SU-DHL-6 (cell line): ENCODE data around the gene MTERF4.

Experiments used
- H2AFZ ChIP-seq: fragments of 200-600 bp; sonication (generic); 2 replicates; pipeline ENCODE4 v1.6.1; 2014; ENCODE audit warnings: low read depth, mild to moderate bottlenecking, moderate library complexity, mixed read lengths, antibody characterized with exemption, low read length; ENCODE audit not compliant: severe bottlenecking
- H3F3A ChIP-seq: fragments of 200-600 bp; shearing (Covaris generic); 2 replicates; pipeline ENCODE4 v1.6.0; 2016; ENCODE audit warnings: antibody characterized with exemption, mild to moderate bottlenecking; ENCODE audit not compliant: insufficient read depth
- H3K27ac ChIP-seq: fragments of 200-600 bp; sonication (generic); 2 replicates; pipeline ENCODE4 v1.5.1; 2016; ENCODE audit warnings: low read depth, mild to moderate bottlenecking, low read length, moderate library complexity, mixed read lengths
- H3K27me3 ChIP-seq: fragments of 200-600 bp; sonication (generic), shearing (Covaris generic); 2 replicates; pipeline ENCODE4 v1.6.0; 2014; ENCODE audit warnings: mild to moderate bottlenecking, low read length
- H3K36me3 ChIP-seq: fragments of 200-600 bp; sonication (generic); 2 replicates; pipeline ENCODE4 v1.6.1; 2014; ENCODE audit warnings: mild to moderate bottlenecking, low read length, mixed read lengths
- H3K4me2 ChIP-seq: fragments of 300-600, 200-600 bp; shearing (Covaris generic), sonication (generic); 2 replicates; pipeline ENCODE4 v1.6.0; 2014; ENCODE audit warnings: low read length, low read depth, mild to moderate bottlenecking; ENCODE audit not compliant: poor library complexity, severe bottlenecking
- H3K4me3 ChIP-seq: fragments of 200-600 bp; sonication (generic); 2 replicates; pipeline ENCODE4 v1.5.1; 2014; ENCODE audit warnings: antibody characterized with exemption, low read length, mild to moderate bottlenecking, mixed read lengths; ENCODE audit not compliant: insufficient read depth, poor library complexity, severe bottlenecking
- H3K79me2 ChIP-seq: fragments of 200-600 bp; sonication (generic); 2 replicates; pipeline ENCODE4 v1.6.1; 2014; ENCODE audit warnings: mild to moderate bottlenecking, low read length, moderate library complexity; ENCODE audit not compliant: insufficient read depth
- H3K9ac ChIP-seq: fragments of 200-600 bp; sonication (generic); 2 replicates; pipeline ENCODE4 v1.7.0; 2014; ENCODE audit warnings: mild to moderate bottlenecking, low read length
- H3K9me2 ChIP-seq: fragments of 200-600 bp; sonication (generic); replicated peaks from 2 replicates; pipeline ENCODE4 v1.6.1; 2014; ENCODE audit warnings: low read length; ENCODE audit not compliant: insufficient read depth
- H3K9me3 ChIP-seq: fragments of 200-600 bp; sonication (generic); 2 replicates; pipeline ENCODE4 v1.6.1; 2014; ENCODE audit warnings: low read length, mixed read lengths; ENCODE audit not compliant: insufficient read depth
- H4K20me1 ChIP-seq: fragments of 200-600 bp; sonication (generic); 2 replicates; pipeline ENCODE4 v1.6.1; 2014; ENCODE audit warnings: low read depth, mild to moderate bottlenecking, antibody characterized with exemption, low read length, moderate library complexity, mixed read lengths
- CTCF ChIP-seq: fragments of 200-600 bp; sonication (generic); IDR thresholded peaks from one replicate; pipeline ENCODE4 v1.5.1; 2017; ENCODE audit warnings: antibody characterized with exemption, mild to moderate bottlenecking, low read length, moderate library complexity; ENCODE audit not compliant: insufficient read depth, poor library complexity, severe bottlenecking
- EZH2phosphoT487 ChIP-seq: fragments of 200-600 bp; sonication (generic), shearing (Covaris generic); conservative IDR thresholded peaks from 2 replicates; pipeline ENCODE4 v1.6.1; 2018; ENCODE audit warnings: mild to moderate bottlenecking, antibody characterized with exemption, low read length, moderate library complexity, mixed read lengths

Gene MTERF4

DNA sequence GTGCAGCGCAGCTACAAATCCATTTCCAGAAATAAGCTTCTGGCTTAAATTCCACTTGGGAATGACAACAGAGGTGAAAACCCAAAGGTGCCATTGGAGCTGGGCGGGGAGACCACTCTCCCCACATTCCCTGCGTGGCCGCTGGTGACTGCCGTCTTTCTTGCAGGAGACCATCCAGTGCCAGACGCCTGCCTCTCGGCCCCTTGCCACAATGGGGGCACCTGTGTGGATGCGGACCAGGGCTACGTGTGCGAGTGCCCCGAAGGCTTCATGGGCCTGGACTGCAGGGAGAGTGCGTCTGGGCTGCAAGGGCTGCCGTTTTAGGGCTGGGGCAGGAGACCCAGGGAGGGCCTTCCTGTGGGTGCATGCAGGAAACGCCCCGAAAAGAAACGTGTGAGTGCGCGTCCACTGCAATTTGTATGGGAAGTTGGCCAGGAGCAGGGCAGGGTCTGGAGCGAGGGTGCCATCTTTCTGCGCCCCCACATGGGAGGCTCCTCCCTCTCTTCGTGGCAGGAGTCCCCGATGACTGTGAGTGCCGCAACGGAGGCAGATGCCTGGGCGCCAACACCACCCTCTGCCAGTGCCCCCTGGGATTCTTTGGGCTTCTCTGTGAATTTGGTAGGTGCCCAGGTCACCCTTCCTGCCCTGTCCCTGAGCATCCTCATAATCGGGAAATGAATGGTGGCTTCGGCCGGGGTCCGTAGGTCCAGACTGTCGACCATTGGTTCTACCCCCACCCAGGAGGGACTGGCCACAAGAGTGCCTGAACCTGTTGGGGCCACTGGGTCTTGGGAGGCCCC lies 53.7 kb downstream of the MTERF4 start:
- Histone ChIP-seq H2AFZ (no peak overlapping the region), H3K27me3 (no peaks in the 10 kb centered on the region), H3K4me3 (no peak overlapping the region), H3K79me2 (no peaks in the 10 kb centered on the region), H3K9me3 (no peaks in the 10 kb centered on the region), H3K9ac (no peak overlapping the region), H3K4me2 (no peak overlapping the region), H3K9me2 (no peaks in the 10 kb centered on the region), H3K36me3 (0 out of 2 replicates have a peak, but pooled peaks cover 3% of the 10 kb centered on the region), H4K20me1 (no peaks in the 10 kb centered on the region), H3F3A (0 out of 2 replicates have a peak, but pooled peaks cover 1% of the 10 kb centered on the region), H3K27ac (no peak overlapping the region)
- TF ChIP-seq CTCF (no peak), EZH2phosphoT487 (no peak)

GRCh38 chr2:241047253-241048010 lies 54.7 kb downstream of the MTERF4 start:
- 0 out of 2 replicates have a peak, but pooled peaks cover 3% of the 10 kb centered on the region for H3K36me3 ChIP-seq
- TF ChIP-seq EZH2phosphoT487 (no peak), CTCF (no peak)
- no peak overlapping the region for H2AFZ ChIP-seq
- H3K9ac ChIP-seq: no peak overlapping the region
- no peak overlapping the region for H3K27ac ChIP-seq
- no peaks in the 10 kb centered on the region for H3K9me2 ChIP-seq
- no peaks in the 10 kb centered on the region for H3K27me3 ChIP-seq
- H3F3A ChIP-seq: 0 out of 2 replicates have a peak, but pooled peaks cover 3% of the 10 kb centered on the region
- no peak overlapping the region for H3K4me2 ChIP-seq
- no peak overlapping the region for H3K4me3 ChIP-seq
- no peaks in the 10 kb centered on the region for H3K79me2 ChIP-seq
- no peaks in the 10 kb centered on the region for H3K9me3 ChIP-seq
- no peaks in the 10 kb centered on the region for H4K20me1 ChIP-seq
